Suprapubic skin (tissue), 4 donors: ENCODE measurements around the gene MLPH. TPM values are rescaled to one million over a fixed set of nuclear protein-coding genes. Genes with fewer than 3 reads are reported as not detected.

Source experiments
- DNase-seq, 2 donors: peaks; one replicate each; pipeline ENCODE4 v3.0.0-alpha.2; 2019; ENCODE audit warnings: low spot score in 2 of 2
- H3K27ac ChIP-seq: fragments of 200-600 bp; sonication (generic); one replicate; pipeline ENCODE4 v1.5.1; 2019
- H3K27me3 ChIP-seq: fragments of 200-600 bp; sonication (generic); one replicate; pipeline ENCODE4 v1.5.1; 2019
- H3K36me3 ChIP-seq: fragments of 200-600 bp; sonication (generic); one replicate; pipeline ENCODE4 v1.5.1; 2019
- H3K4me1 ChIP-seq: fragments of 200-600 bp; sonication (generic); one replicate; pipeline ENCODE4 v1.5.1; 2019
- H3K4me3 ChIP-seq: fragments of 200-600 bp; sonication (generic); one replicate; pipeline ENCODE4 v1.5.1; 2019; ENCODE audit warnings: mild to moderate bottlenecking
- H3K9me3 ChIP-seq: fragments of 200-600 bp; sonication (generic); one replicate; pipeline ENCODE4 v1.5.1; 2019
- EP300 ChIP-seq: sonication (generic); formaldehyde crosslinking; IDR thresholded peaks from one replicate; pipeline ENCODE4 v1.6.1; 2017; ENCODE audit warnings: antibody characterized with exemption
- POLR2A ChIP-seq, 2 donors: fragments of 450-650 bp; IDR thresholded peaks; one replicate each; pipeline ENCODE4 v1.6.1; 2017; ENCODE audit warnings: antibody characterized with exemption in 2 of 2, mild to moderate bottlenecking in 2 of 2, moderate library complexity in 2 of 2
- POLR2AphosphoS5 ChIP-seq, 3 donors: sonication (generic); formaldehyde crosslinking; IDR thresholded peaks; one replicate each; pipeline ENCODE4 v1.6.1; 2017; ENCODE audit warnings: antibody characterized with exemption in 3 of 3
- WGBS: methylation state at CpG from one replicate; pipeline ENCODE4 v1.1.5; 2018; 5-methylcytosine and 5-hydroxymethylcytosine counted together
- total RNA-seq, 4 donors: library from RNA; depleted of rRNA; stranded (reverse); fragments of >200 nt; gene quantifications; one replicate each; pipeline ENCODE4 v1.1.0, GENCODE V29; 2016
- TF ChIP-seq, protein P1 (sequence below), 2 donors: fragments of 200-600 bp in 1 of 2; fragments of 450-650 bp in 1 of 2; sonication (generic) in 1 of 2; IDR thresholded peaks; one replicate each; pipeline ENCODE4 v1.5.1; 2016 to 2019; ENCODE audit warnings: antibody characterized with exemption in 2 of 2, mild to moderate bottlenecking in 1 of 2, moderate library complexity in 1 of 2

MLPH gene
- total RNA-seq, 4 donors from 2014 or later: 8.8 to 41.1 (median 24.4) TPM

DNA sequence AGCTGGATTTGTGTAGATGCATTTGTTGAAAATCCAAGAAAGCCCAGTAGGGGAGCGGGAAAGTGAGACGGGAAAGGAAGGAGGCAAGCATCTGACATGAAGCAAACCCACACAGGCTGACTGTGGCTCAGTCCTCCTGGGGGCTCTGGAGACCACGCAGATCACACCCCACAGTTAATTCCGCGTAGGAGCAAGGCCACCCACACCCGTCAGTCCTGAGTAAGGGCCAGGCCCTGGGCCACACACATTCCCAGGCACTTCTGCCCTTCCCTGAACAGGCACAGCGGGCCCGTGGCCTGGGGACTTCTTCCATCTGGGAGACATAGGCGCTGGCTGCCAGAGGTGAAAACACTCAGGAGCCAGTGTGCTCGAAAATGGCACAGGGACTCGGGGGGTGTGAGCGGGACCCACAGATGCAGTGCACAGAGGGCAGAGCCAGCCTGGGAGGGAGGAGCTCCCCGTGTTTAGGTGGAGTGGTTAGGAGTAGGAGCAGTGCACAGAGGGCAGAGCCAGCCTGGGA lies 59.9 kb downstream of the MLPH start:
- peaks cover 5% of the 10 kb centered on the region for H3K4me1 ChIP-seq
- 68% methylated on average over 13 of the region's 13 CpGs for WGBS
- H3K27ac ChIP-seq: no peak overlapping the region
- DNase-seq: no peak
- TF ChIP-seq, protein P1, sequence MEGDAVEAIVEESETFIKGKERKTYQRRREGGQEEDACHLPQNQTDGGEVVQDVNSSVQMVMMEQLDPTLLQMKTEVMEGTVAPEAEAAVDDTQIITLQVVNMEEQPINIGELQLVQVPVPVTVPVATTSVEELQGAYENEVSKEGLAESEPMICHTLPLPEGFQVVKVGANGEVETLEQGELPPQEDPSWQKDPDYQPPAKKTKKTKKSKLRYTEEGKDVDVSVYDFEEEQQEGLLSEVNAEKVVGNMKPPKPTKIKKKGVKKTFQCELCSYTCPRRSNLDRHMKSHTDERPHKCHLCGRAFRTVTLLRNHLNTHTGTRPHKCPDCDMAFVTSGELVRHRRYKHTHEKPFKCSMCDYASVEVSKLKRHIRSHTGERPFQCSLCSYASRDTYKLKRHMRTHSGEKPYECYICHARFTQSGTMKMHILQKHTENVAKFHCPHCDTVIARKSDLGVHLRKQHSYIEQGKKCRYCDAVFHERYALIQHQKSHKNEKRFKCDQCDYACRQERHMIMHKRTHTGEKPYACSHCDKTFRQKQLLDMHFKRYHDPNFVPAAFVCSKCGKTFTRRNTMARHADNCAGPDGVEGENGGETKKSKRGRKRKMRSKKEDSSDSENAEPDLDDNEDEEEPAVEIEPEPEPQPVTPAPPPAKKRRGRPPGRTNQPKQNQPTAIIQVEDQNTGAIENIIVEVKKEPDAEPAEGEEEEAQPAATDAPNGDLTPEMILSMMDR (IDR thresholded peaks at IDR 0.05): no peak
- TF ChIP-seq POLR2AphosphoS5 (IDR thresholded peaks at IDR 0.05) (no peak), POLR2A (IDR thresholded peaks at IDR 0.05) (no peak), EP300 (no peak)
- H3K9me3 ChIP-seq: no peaks in the 10 kb centered on the region
- no peaks in the 10 kb centered on the region for H3K27me3 ChIP-seq
- no peak overlapping the region for H3K4me3 ChIP-seq
- H3K36me3 ChIP-seq: no peaks in the 10 kb centered on the region

DNA sequence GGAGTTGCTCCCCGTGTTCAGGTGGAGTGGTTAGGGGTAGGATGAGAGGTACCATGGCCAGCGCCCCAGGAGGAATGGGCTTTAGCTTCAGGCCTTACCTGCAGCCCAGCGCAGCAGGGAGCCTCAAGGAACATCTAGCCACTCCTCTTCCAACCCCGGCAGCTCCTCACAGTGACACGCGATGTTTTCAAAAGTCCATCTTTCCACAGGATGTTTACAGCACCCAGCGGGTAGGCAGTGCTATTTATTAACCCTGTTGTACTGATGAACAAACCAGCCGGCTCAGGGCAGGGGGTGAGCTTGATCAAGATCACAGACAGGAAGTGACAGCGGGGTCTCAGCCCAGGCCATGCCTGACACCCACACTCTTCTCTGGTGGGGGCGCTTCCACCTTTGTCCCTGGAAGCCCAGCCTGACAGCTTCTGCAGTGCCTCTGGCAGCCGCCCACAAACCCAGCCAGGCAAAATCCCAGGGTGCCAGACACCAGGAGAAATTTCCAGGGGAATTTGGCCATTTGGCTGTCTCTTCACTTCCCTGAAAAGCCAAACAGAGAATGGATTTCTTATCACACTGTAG lies 60.9 kb downstream of the MLPH start:
- no peak overlapping the region for H3K27ac ChIP-seq

GRCh38 chr2:237549216-237549615 lies 62.2 kb downstream of the MLPH start:
- Histone ChIP-seq H3K36me3 (peaks cover 8% of the 10 kb centered on the region), H3K9me3 (no peaks in the 10 kb centered on the region), H3K4me3 (no peak overlapping the region), H3K4me1 (peaks cover 5% of the 10 kb centered on the region), H3K27ac (no peak overlapping the region), H3K27me3 (no peaks in the 10 kb centered on the region)
- WGBS: 94% methylated on average over 8 of the region's 8 CpGs
- DNase-seq: no peak
- TF ChIP-seq POLR2A (IDR thresholded peaks at IDR 0.05) (no peak), POLR2AphosphoS5 (IDR thresholded peaks at IDR 0.05) (no peak), EP300 (no peak)
- TF ChIP-seq, protein P1 (IDR thresholded peaks at IDR 0.05): no peak

More for the DNA sequence above, 60.9 kb downstream of the MLPH start:
- no peaks in the 10 kb centered on the region for H3K27me3 ChIP-seq
- DNase-seq: no peak
- WGBS: 37% methylated on average over 10 of the region's 11 CpGs
- H3K36me3 ChIP-seq: peaks cover 3% of the 10 kb centered on the region
- peaks cover 5% of the 10 kb centered on the region for H3K4me1 ChIP-seq
- H3K9me3 ChIP-seq: no peaks in the 10 kb centered on the region
- no peak overlapping the region for H3K4me3 ChIP-seq
- no peak for TF ChIP-seq POLR2A (IDR thresholded peaks at IDR 0.05)
- no peak for TF ChIP-seq EP300
- TF ChIP-seq, protein P1 (IDR thresholded peaks at IDR 0.05): no peak
- no peak for TF ChIP-seq POLR2AphosphoS5 (IDR thresholded peaks at IDR 0.05)

DNA sequence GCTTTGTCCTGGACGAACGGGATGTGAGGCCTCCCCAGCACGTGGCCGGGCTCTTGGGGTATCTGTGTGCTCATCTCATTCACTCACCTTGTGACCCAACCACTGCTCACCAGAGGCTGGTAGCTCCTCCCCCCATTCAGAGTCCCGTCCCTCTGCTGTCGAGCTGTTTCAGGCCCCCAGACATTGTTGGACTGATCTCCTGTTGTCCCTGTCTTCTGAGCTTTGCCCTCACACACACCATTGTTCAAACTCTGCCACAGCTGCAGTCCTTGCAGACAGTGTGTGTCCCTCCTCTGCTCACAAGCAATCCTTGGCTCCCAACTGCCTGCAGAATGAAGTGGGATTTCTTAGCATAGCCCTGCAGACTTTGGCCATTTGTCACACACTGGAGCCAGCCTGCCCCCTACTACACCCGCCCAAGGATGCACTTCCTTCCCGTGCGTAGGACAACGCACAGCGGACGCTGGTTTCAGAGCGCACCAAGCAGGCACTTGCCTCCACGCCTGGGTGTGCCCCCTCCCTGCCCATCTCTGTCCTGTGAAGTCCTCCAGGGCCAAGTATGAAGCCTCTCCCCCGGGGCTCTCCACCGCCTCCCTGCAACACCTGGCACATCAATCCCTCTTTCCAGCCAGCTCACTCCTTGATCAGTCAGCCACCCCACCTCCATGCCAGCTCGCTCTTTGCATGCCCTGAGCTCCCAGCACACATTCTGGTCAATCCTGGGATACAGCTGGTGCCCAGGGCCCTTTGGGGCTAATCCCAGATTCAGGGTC lies 62.8 kb downstream of the MLPH start:
- TF ChIP-seq POLR2AphosphoS5 (IDR thresholded peaks at IDR 0.05) (no peak), EP300 (no peak), POLR2A (IDR thresholded peaks at IDR 0.05) (no peak)
- TF ChIP-seq, protein P1 (IDR thresholded peaks at IDR 0.05): no peak
- H3K9me3 ChIP-seq: no peaks in the 10 kb centered on the region
- DNase-seq: no peak
- H3K4me3 ChIP-seq: no peak overlapping the region
- peaks cover 12% of the 10 kb centered on the region for H3K36me3 ChIP-seq
- 59% methylated on average over 15 of the region's 17 CpGs for WGBS
- peaks cover 5% of the 10 kb centered on the region for H3K4me1 ChIP-seq
- H3K27me3 ChIP-seq: no peaks in the 10 kb centered on the region
- H3K27ac ChIP-seq: no peak overlapping the region

DNA sequence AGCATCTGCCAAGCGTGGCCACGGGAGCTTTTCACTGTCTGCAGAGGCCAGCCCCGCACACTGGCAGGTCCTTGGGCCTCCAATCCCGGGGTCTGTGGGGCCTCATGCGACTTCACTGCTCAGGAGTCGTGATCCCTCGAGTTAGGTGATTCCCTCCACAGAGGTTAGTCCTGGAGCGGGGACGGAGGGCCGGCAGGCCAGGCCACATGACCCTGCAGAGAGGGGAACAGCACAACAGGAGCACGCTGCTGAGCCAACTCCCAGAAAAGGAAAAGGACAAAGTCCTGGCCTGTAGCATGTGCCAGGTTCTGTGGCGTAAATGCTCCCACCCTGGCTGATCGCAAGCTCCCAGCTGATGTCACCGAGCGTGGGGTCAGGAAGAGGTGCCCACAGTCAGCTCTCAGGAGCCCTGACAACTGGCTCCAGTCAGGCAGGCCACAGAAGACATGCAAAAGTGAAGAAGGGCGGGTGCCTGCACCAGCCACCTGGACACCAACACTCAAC lies 64.1 kb downstream of the MLPH start:
- DNase-seq: no peak
- no peak for TF ChIP-seq EP300
- no peak for TF ChIP-seq POLR2A (IDR thresholded peaks at IDR 0.05)
- TF ChIP-seq POLR2AphosphoS5 (IDR thresholded peaks at IDR 0.05): no peak
- TF ChIP-seq, protein P1 (IDR thresholded peaks at IDR 0.05): no peak
- peaks cover 12% of the 10 kb centered on the region for H3K36me3 ChIP-seq
- 100% methylated on average over 2 of the region's 16 CpGs for WGBS
- no peak overlapping the region for H3K4me3 ChIP-seq
- H3K27ac ChIP-seq: no peak overlapping the region
- peaks cover 5% of the 10 kb centered on the region for H3K4me1 ChIP-seq
- no peaks in the 10 kb centered on the region for H3K27me3 ChIP-seq
- H3K9me3 ChIP-seq: peaks cover 7% of the 10 kb centered on the region
